Ovary (tissue), 9 donors: ENCODE results near the gene FEM1B. TPM values are rescaled to one million over a fixed set of nuclear protein-coding genes. Genes with fewer than 3 reads are reported as not detected.

ENCODE experiments used
- DNase-seq, 5 donors: peaks; one replicate each; pipeline ENCODE4 v3.0.0-alpha.2; 2019 to 2020
- H3K27ac ChIP-seq, 2 donors: fragments of 200-600 bp; one replicate each; pipeline versions ENCODE4 v1.5.1 to v1.8.0; 2019 to 2022
- H3K27me3 ChIP-seq: fragments of 200-600 bp; one replicate; pipeline ENCODE4 v1.8.0; 2022
- H3K36me3 ChIP-seq: fragments of 200-600 bp; sonication (generic); one replicate; pipeline ENCODE4 v1.5.1; 2019
- H3K4me1 ChIP-seq: one replicate; pipeline ENCODE4 v1.8.1; 2013; ENCODE audit warnings: mild to moderate bottlenecking, moderate library complexity; ENCODE audit not compliant: insufficient read depth
- H3K4me3 ChIP-seq: fragments of 200-600 bp; sonication (generic); one replicate; pipeline ENCODE4 v1.5.1; 2017
- H3K9me3 ChIP-seq, 2 donors: fragments of 200-600 bp in 1 of 2; sonication (generic) in 1 of 2; one replicate each; pipeline versions ENCODE4 v1.5.1 to v1.8.1; 2013 to 2019; ENCODE audit warnings: mild to moderate bottlenecking in 1 of 2, moderate library complexity in 1 of 2
- EP300 ChIP-seq: sonication (generic); formaldehyde crosslinking; IDR thresholded peaks from one replicate; pipeline ENCODE4 v1.6.1; 2017; ENCODE audit warnings: antibody characterized with exemption
- POLR2A ChIP-seq: fragments of 450-650 bp; IDR thresholded peaks from one replicate; pipeline ENCODE4 v1.6.1; 2017; ENCODE audit warnings: antibody characterized with exemption, mild to moderate bottlenecking, moderate library complexity
- WGBS, 3 donors: extraction: QIAGEN DNeasy Blood & Tissue Kit in 1 of 3; methylation state at CpG; one replicate each; pipeline versions ENCODE4 v1.1.5 to v1.1.7; 2013 to 2017; 5-methylcytosine and 5-hydroxymethylcytosine counted together
- intact Hi-C, 4 donors: fragments of 100-400 bp; cut with DNase I; formaldehyde crosslinking; loops; one replicate each; pipeline versions ENCODE4 v1.11.0 to v1.15.1; 2022 to 2023
- polyA plus RNA-seq, 2 donors: library from polyadenylated mRNA; stranded (reverse); fragments of 200-250 nt in 1 of 2; fragments of 350-450 nt in 1 of 2; fragmentation: Illumina TruSeq in 1 of 2; extraction: RNeasy Lipid Tissue Mini Kit (QIAGEN cat#74804) in 1 of 2; gene quantifications; one replicate each; pipeline ENCODE4 v1.2.3, GENCODE V29; 2013 to 2014
- total RNA-seq, 7 donors: library from RNA; depleted of rRNA in 2 of 7; stranded (reverse); fragments of >200 nt in 2 of 7; fragmentation: NEBNext Ultra II Directional in 3 of 7; extraction: Animal tissue kit (Norgen Biotek cat#: 25700) in 3 of 7; gene quantifications; one replicate each; pipeline versions ENCODE4 v1.1.0 to v1.2.4, GENCODE V29; 2016 to 2023
- TF ChIP-seq, protein P1 (sequence below), 3 donors: fragments of 450-650 bp in 2 of 3; fragments of 200-600 bp in 1 of 3; IDR thresholded peaks; one replicate each; pipeline versions ENCODE4 v1.5.1 to v1.8.0; 2016 to 2022; ENCODE audit warnings: antibody characterized with exemption in 3 of 3, mild to moderate bottlenecking in 1 of 3
- donor health status: DM: no; HTN: no; CAD: no; lungs with moderate emphysema.
- donor health status: DM: no; HTN: no; CAD: no.
- donor health status: Bipolar disorder and iron deficiency.
- donor health status: DM: yes; HTN: yes; CAD: no.
- donor health status: DM: no; HTN: no; CAD: no.
- donor health status: DM: yes; HTN: yes; CAD: no.

FEM1B gene
- total and polyA plus RNA-seq, 9 donors: 15.8 to 83.2 (median 54.8) TPM

DNA sequence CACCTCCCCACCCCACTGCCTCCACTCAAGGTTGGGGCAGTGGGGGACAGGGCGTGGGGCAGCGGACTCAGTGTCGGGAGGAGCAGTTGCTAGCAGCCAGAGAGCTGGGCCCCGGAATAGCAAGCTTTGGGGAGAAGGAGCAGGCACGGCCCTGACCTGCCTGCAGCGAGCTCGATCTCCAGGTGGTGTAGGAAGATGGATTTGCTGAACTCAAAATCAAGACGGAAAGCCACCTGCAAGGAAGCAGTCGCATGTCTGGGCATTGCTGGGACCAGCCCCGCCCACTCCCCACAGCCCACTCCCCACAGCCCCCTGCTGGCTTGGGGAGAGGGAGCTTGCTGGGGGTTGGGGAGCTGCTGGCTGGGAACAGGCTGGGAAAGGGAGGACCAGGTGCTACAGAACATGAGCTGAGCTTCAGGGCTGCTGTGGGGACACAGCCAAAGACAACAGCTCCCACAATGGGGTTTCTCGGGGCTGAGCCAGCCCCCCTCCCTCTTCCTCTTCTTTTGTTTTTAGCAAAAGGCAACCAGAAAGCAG is 38.0 kb downstream of the FEM1B start:
- Histone ChIP-seq H3K27ac (no peak overlapping the region), H3K9me3 (no peaks in the 10 kb centered on the region), H3K27me3 (no peaks in the 10 kb centered on the region), H3K4me1 (no peaks in the 10 kb centered on the region), H3K4me3 (no peak overlapping the region), H3K36me3 (no peaks in the 10 kb centered on the region)
- 63 to 72% (median 72%) methylated on average over 11 of the region's 11 CpGs for WGBS, 3 donors
- intact Hi-C loops: no loop called here
- peak in 3 of 5 donors; percentile 11 to 36 (median 23) for DNase-seq
- no peak for TF ChIP-seq EP300
- TF ChIP-seq POLR2A: no peak
- TF ChIP-seq, protein P1, sequence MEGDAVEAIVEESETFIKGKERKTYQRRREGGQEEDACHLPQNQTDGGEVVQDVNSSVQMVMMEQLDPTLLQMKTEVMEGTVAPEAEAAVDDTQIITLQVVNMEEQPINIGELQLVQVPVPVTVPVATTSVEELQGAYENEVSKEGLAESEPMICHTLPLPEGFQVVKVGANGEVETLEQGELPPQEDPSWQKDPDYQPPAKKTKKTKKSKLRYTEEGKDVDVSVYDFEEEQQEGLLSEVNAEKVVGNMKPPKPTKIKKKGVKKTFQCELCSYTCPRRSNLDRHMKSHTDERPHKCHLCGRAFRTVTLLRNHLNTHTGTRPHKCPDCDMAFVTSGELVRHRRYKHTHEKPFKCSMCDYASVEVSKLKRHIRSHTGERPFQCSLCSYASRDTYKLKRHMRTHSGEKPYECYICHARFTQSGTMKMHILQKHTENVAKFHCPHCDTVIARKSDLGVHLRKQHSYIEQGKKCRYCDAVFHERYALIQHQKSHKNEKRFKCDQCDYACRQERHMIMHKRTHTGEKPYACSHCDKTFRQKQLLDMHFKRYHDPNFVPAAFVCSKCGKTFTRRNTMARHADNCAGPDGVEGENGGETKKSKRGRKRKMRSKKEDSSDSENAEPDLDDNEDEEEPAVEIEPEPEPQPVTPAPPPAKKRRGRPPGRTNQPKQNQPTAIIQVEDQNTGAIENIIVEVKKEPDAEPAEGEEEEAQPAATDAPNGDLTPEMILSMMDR (IDR thresholded peaks at IDR 0.05): no peak

DNA sequence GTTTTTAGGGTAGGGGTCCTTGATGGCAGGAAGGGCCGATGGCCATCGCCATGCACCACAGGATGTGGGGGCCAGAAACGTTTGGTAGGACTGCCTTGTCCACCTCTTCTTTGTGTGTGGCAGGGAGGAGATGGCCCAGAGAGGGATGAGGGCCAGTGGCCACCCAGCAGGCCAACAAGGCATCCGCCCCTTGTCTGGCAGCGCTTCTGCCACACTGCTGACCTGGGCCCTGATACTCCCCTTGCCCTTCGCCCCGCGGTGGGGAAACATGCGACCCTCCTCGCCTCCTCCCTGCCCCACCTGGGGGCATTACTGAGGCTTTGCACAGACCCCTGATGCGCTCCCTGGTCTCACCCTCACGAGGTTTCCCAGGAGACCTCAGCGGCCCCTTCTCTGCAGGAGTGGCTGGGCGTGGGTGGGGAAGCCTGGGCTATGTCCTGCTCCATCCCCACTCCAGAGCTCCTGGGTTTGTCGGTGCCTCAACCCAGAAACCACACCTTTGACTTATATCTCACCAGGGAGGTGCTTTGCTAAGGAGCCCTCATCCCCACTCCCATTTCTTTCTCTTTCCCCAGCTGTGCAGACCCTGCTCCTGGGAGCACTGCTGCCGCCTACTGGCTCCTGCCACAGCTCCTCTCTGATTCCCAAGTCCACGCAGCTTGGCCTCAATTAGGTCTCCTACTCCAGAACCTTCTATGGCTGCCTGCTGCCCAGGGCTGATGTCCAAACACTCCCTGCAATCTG is 38.7 kb downstream of the FEM1B start:
- H3K4me3 ChIP-seq: no peak overlapping the region
- no peak overlapping the region for H3K27ac ChIP-seq
- no peaks in the 10 kb centered on the region for H3K9me3 ChIP-seq
- WGBS, 3 donors: 70 to 73% (median 72%) methylated on average over 17 of the region's 17 CpGs
- no peaks in the 10 kb centered on the region for H3K36me3 ChIP-seq
- DNase-seq: peak in 3 of 5 donors; percentile 25 to 29 (median 28)
- TF ChIP-seq EP300 (no peak), POLR2A (no peak)
- TF ChIP-seq, protein P1 (IDR thresholded peaks at IDR 0.05): no peak
- H3K4me1 ChIP-seq: no peaks in the 10 kb centered on the region
- no peaks in the 10 kb centered on the region for H3K27me3 ChIP-seq
- intact Hi-C loops: no loop called here

DNA sequence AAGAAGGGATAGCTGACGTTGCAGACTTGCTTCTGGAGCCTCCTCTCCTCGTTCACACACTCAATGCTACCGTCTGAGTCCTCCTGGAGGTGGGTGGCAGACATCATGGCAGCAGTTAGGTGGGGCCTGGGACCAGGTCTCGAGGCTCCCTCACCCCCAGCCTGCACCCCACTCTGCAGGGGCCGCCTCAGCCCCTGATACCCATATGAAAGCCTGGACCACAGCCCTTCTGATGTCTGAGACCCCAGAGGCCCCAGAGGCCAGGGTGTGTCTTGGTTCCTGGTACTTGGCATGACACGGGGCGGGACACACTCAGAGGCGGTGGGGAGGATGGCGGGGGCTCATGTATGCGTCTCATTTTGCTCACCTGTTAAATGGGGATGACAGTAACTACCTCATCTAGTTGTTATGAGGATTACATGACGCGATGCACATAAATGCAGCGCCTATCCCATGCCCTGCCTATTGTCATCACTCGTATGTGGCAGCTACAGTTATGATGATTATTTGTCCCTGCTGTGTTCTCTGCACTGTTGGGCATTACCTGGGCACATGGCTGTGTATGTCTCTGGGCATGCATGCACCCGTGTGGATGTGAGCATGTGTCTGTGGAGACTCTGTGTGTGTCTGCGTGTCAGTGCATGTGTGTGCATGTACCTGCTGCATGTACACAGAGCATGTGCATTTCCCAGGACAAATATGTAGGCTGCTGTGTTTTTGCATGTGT is 39.9 kb downstream of the FEM1B start:
- intact Hi-C loops: no loop called here
- no peaks in the 10 kb centered on the region for H3K4me1 ChIP-seq
- no peaks in the 10 kb centered on the region for H3K9me3 ChIP-seq
- DNase-seq: peak in 1 of 5 donors; percentile 27
- 89 to 91% (median 90%) methylated on average over 16 of the region's 16 CpGs for WGBS, 3 donors
- H3K36me3 ChIP-seq: no peaks in the 10 kb centered on the region
- no peaks in the 10 kb centered on the region for H3K27me3 ChIP-seq
- H3K27ac ChIP-seq: no peak overlapping the region
- TF ChIP-seq, protein P1 (IDR thresholded peaks at IDR 0.05): no peak
- no peak for TF ChIP-seq POLR2A
- TF ChIP-seq EP300: no peak
- H3K4me3 ChIP-seq: no peak overlapping the region

GRCh38 chr15:68318008-68318835 is 40.7 kb downstream of the FEM1B start:
- no peaks in the 10 kb centered on the region for H3K36me3 ChIP-seq
- no peaks in the 10 kb centered on the region for H3K27me3 ChIP-seq
- H3K27ac ChIP-seq: no peak overlapping the region
- no peaks in the 10 kb centered on the region for H3K4me1 ChIP-seq
- H3K4me3 ChIP-seq: no peak overlapping the region
- intact Hi-C loops: no loop called here
- DNase-seq: peak in 1 of 5 donors; percentile 24
- TF ChIP-seq, protein P1 (IDR thresholded peaks at IDR 0.05): no peak
- TF ChIP-seq EP300 (no peak), POLR2A (no peak)
- no peaks in the 10 kb centered on the region for H3K9me3 ChIP-seq
- 84 to 93% (median 93%) methylated on average over 6 of the region's 6 CpGs for WGBS, 3 donors
